HEK293T (cell line): Measurements from ENCODE around the gene SPSB3.

Experiments
- FOXM1 ChIP-seq: fragments of 450-650 bp; IDR thresholded peaks from 2 replicates; pipeline ENCODE4 v1.6.1; 2017; ENCODE audit warnings: mild to moderate bottlenecking, borderline replicate concordance
- NFRKB ChIP-seq: fragments of 450-650 bp; IDR thresholded peaks from 2 replicates; pipeline ENCODE4 v1.6.1; 2016; ENCODE audit warnings: mild to moderate bottlenecking, moderate library complexity

DNA sequence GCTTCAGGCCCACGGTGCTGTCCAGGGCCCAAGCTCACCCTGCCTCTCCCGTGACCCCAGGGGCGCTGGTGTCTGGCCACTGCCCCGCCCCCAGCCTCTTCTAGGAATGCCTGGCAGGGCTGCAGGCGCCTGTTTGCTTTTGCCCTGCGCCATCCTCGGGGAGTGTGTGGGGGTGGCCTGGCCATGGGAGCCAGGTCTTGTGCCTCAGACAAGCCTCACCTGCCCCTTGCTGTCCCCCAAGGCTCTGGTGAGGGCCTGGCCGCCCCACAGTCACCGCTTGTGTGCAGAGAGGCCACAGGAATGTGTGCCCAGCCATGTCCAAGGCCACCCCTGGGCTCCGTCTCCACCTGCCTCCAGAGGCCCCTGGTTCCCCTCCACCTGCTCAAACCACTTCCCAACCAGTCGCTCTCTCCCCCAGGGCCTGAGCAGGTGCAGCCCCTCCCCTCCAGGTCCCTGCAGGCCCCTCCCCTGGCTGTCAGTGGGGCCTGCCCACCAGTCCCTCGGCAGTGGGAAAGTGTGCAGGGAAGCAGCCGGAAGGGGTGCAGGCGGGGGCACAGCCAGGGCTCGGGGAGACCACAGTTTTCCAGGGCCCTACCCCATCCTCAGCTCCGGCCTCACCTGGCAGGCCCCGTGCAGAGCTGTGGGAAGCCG, 12.0 kb upstream of the SPSB3 start:
- no peak for TF ChIP-seq FOXM1
- TF ChIP-seq NFRKB = no peak
